Mesenchymal stem cell (in vitro differentiated cells and primary cell): Measurements from ENCODE around the gene VPS26A.
"Not testable (repeated sequence)": the region's sequence is repeated elsewhere in the genome, so short reads cannot be mapped to it uniquely, and the experiment has no call there.

ENCODE experiments used
- DNase-seq: peaks from one replicate; pipeline ENCODE4 v3.0.0-alpha.2; 2013
- H2AFZ ChIP-seq: one replicate; pipeline ENCODE4 v1.6.1; 2013; ENCODE audit warnings: low read depth, mild to moderate bottlenecking, control low read depth, inconsistent platforms, low read length, moderate library complexity
- H2AK5ac ChIP-seq: 2 replicates; pipeline ENCODE4 v1.6.1; 2013; ENCODE audit warnings: low read length, moderate library complexity, mild to moderate bottlenecking, inconsistent platforms; ENCODE audit not compliant: severe bottlenecking
- H2BK120ac ChIP-seq: one replicate; pipeline ENCODE4 v1.6.1; 2013; ENCODE audit warnings: low read depth, mild to moderate bottlenecking, inconsistent platforms, low read length, moderate library complexity
- H2BK12ac ChIP-seq, 2 experiments: one replicate each; pipeline ENCODE4 v1.6.1; 2013; ENCODE audit warnings: inconsistent platforms in 2 of 2, low read length in 2 of 2, mild to moderate bottlenecking in 2 of 2, moderate library complexity in 2 of 2, control low read depth in 1 of 2
- H2BK15ac ChIP-seq: one replicate; pipeline ENCODE4 v1.6.1; 2013; ENCODE audit warnings: mild to moderate bottlenecking, low read depth, inconsistent platforms; ENCODE audit not compliant: poor library complexity, severe bottlenecking
- H2BK5ac ChIP-seq: 2 replicates; pipeline ENCODE4 v1.6.1; 2013; ENCODE audit warnings: low read depth, mild to moderate bottlenecking, low read length, control low read depth, inconsistent platforms; ENCODE audit not compliant: poor library complexity, severe bottlenecking
- H3K14ac ChIP-seq, 2 experiments: one replicate each; pipeline ENCODE4 v1.6.1; 2013; ENCODE audit warnings: inconsistent platforms in 2 of 2, low read length in 2 of 2, control low read depth in 1 of 2, mild to moderate bottlenecking in 1 of 2, moderate library complexity in 1 of 2
- H3K18ac ChIP-seq, 2 experiments: one replicate each; pipeline ENCODE4 v1.6.1; 2013; ENCODE audit warnings: inconsistent platforms in 2 of 2, low read length in 2 of 2, control low read depth in 1 of 2, low read depth in 1 of 2, mild to moderate bottlenecking in 1 of 2
- H3K23ac ChIP-seq, 2 experiments: one replicate each; pipeline ENCODE4 v1.6.1; 2013; ENCODE audit warnings: inconsistent platforms in 2 of 2, low read length in 2 of 2, mild to moderate bottlenecking in 2 of 2, moderate library complexity in 2 of 2, control low read depth in 1 of 2
- H3K27ac ChIP-seq: 2 replicates; pipeline ENCODE4 v1.5.1; 2013; ENCODE audit warnings: mild to moderate bottlenecking, moderate library complexity, low read length, control low read depth, inconsistent platforms; ENCODE audit not compliant: poor library complexity, severe bottlenecking
- H3K27me3 ChIP-seq, 2 experiments: 2 replicates each; pipeline versions ENCODE4 v1.6.1 to v1.7.0; 2013; ENCODE audit warnings: low read length in 2 of 2, mild to moderate bottlenecking in 2 of 2, moderate library complexity in 2 of 2, control low read depth in 1 of 2, inconsistent platforms in 1 of 2; ENCODE audit not compliant: control insufficient read depth in 1 of 2, insufficient read depth in 1 of 2
- H3K36me3 ChIP-seq, 2 experiments: 2 replicates each; pipeline versions ENCODE4 v1.6.1 to v1.7.0; 2013; ENCODE audit warnings: low read length in 2 of 2, control low read depth in 1 of 2, inconsistent platforms in 1 of 2, low read depth in 1 of 2, mild to moderate bottlenecking in 1 of 2; ENCODE audit not compliant: insufficient read depth in 2 of 2, control insufficient read depth in 1 of 2
- H3K4ac ChIP-seq, 2 experiments: one replicate each; pipeline ENCODE4 v1.6.1; 2013; ENCODE audit warnings: inconsistent platforms in 2 of 2, low read length in 2 of 2, mild to moderate bottlenecking in 2 of 2, moderate library complexity in 2 of 2, control low read depth in 1 of 2, low read depth in 1 of 2
- H3K4me1 ChIP-seq: 2 replicates; pipeline ENCODE4 v1.6.1; 2013; ENCODE audit warnings: low read depth, low read length, control low read depth; ENCODE audit not compliant: control insufficient read depth, insufficient read depth
- H3K4me2 ChIP-seq: 2 replicates; pipeline ENCODE4 v1.6.1; 2013; ENCODE audit warnings: low read length, mild to moderate bottlenecking, inconsistent platforms; ENCODE audit not compliant: poor library complexity, severe bottlenecking
- H3K4me3 ChIP-seq, 2 experiments: 2 replicates each; pipeline versions ENCODE4 v1.5.1 to v1.7.0; 2013; ENCODE audit warnings: low read length in 2 of 2, mild to moderate bottlenecking in 2 of 2, control low read depth in 1 of 2, low read depth in 1 of 2; ENCODE audit not compliant: insufficient read depth in 1 of 2
- H3K79me1 ChIP-seq: replicated peaks from 2 replicates; pipeline ENCODE4 v1.6.1; 2013; ENCODE audit warnings: mild to moderate bottlenecking, control low read depth, low read length, inconsistent platforms; ENCODE audit not compliant: poor library complexity, severe bottlenecking
- H3K9ac ChIP-seq: 2 replicates; pipeline ENCODE4 v1.7.0; 2013; ENCODE audit warnings: mild to moderate bottlenecking, low read length, moderate library complexity
- H3K9me3 ChIP-seq: 2 replicates; pipeline ENCODE4 v1.7.0; 2013; ENCODE audit warnings: mild to moderate bottlenecking, low read length; ENCODE audit not compliant: control insufficient read depth
- H4K8ac ChIP-seq: one replicate; pipeline ENCODE4 v1.6.1; 2013; ENCODE audit warnings: inconsistent platforms, mild to moderate bottlenecking, low read length, moderate library complexity
- H4K91ac ChIP-seq: one replicate; pipeline ENCODE4 v1.6.1; 2013; ENCODE audit warnings: mild to moderate bottlenecking, low read length, inconsistent platforms
- WGBS: methylation state at CpG from one replicate; pipeline ENCODE4 v1.1.7; 2013; ENCODE audit warnings: mixed read lengths; 5-methylcytosine and 5-hydroxymethylcytosine counted together

Gene VPS26A

GRCh38 chr10:69175326-69175725 lies 51.3 kb downstream of the VPS26A start:
- not testable (repeated sequence) for H3K4me1 ChIP-seq, H3K9ac ChIP-seq, H3K4me3 ChIP-seq, H4K91ac ChIP-seq, H3K23ac ChIP-seq, H2BK12ac ChIP-seq, H2AK5ac ChIP-seq, H2AFZ ChIP-seq, H2BK15ac ChIP-seq, H4K8ac ChIP-seq, H3K14ac ChIP-seq, H3K4me2 ChIP-seq, H3K27me3 ChIP-seq, H3K4ac ChIP-seq, H2BK120ac ChIP-seq, H3K27ac ChIP-seq, DNase-seq, H2BK5ac ChIP-seq, H3K9me3 ChIP-seq, H3K18ac ChIP-seq, H3K79me1 ChIP-seq
- peaks cover 9 to 36% of the 10 kb centered on the region in 2 experiments for H3K36me3 ChIP-seq
- WGBS = 98% methylated on average over 4 of the region's 4 CpGs

- H2AFZ ChIP-seq = no peak overlapping the region
- no peak overlapping the region for H2BK120ac ChIP-seq
- no peak overlapping the region for H3K18ac ChIP-seq
- H3K36me3 ChIP-seq = peaks cover 9 to 21% of the 10 kb centered on the region in 2 experiments
- no peak overlapping the region for H3K4me3 ChIP-seq
- H3K27ac ChIP-seq = no peak overlapping the region
- H3K4me2 ChIP-seq = no peak overlapping the region
- WGBS = 100% methylated on average over 1 of the region's 2 CpGs
- H2BK12ac ChIP-seq = no peak overlapping the region
- no peak overlapping the region for H3K9ac ChIP-seq
- H4K91ac ChIP-seq = no peak overlapping the region
- no peaks in the 10 kb centered on the region for H3K27me3 ChIP-seq
- no peak overlapping the region for H2BK5ac ChIP-seq
- no peaks in the 10 kb centered on the region for H3K9me3 ChIP-seq
- peaks cover 9% of the 10 kb centered on the region for H3K4me1 ChIP-seq
- peaks cover 2% of the 10 kb centered on the region for H3K79me1 ChIP-seq
- H3K14ac ChIP-seq = no peak overlapping the region
- no peak overlapping the region for H3K4ac ChIP-seq
- H2AK5ac ChIP-seq = no peak overlapping the region
- H4K8ac ChIP-seq = no peak overlapping the region
- no peak for DNase-seq
- no peak overlapping the region for H2BK15ac ChIP-seq
- H3K23ac ChIP-seq = no peak overlapping the region
Observed at GRCh38 chr10:69176823-69177222, 52.8 kb downstream of the VPS26A start.

- Histone ChIP-seq H2BK120ac (no peak overlapping the region), H4K91ac (no peak overlapping the region), H3K14ac (no peak overlapping the region), H3K4me1 (peaks cover 12% of the 10 kb centered on the region), H2AFZ (peak overlapping the region; percentile 46), H3K9ac (peak overlapping the region; percentile 95), H3K27ac (no peak overlapping the region), H4K8ac (peak overlapping the region; percentile 59), H3K18ac (no peak overlapping the region), H3K27me3 (no peaks in the 10 kb centered on the region), H3K79me1 (peaks cover 3% of the 10 kb centered on the region), H2AK5ac (no peak overlapping the region), H3K9me3 (no peaks in the 10 kb centered on the region), H3K4me3 (peak overlapping the region; percentile 14 to 98), H2BK12ac (peak overlapping the region in 1 of 2 experiments; percentile 66), H3K23ac (no peak overlapping the region), H2BK15ac (no peak overlapping the region), H2BK5ac (no peak overlapping the region), H3K36me3 (peaks cover 0 to 16% of the 10 kb centered on the region in 2 experiments), H3K4ac (no peak overlapping the region), H3K4me2 (peak overlapping the region; percentile 62)
- WGBS = 75% methylated on average over 18 of the region's 21 CpGs
- DNase-seq = no peak
Observed at GRCh38 chr10:69179089-69179742, 55.2 kb downstream of the VPS26A start.

- peaks cover 0 to 19% of the 10 kb centered on the region in 2 experiments for H3K36me3 ChIP-seq
- H3K27ac ChIP-seq = peak within 1 kb of the TSS; percentile 93
- H2BK5ac ChIP-seq = peak within 1 kb of the TSS; percentile 71
- H2BK120ac ChIP-seq = no peak within 1 kb of the TSS
- peak within 1 kb of the TSS in 1 of 2 experiments; percentile 62 for H3K14ac ChIP-seq
- H2BK15ac ChIP-seq = peak within 1 kb of the TSS; percentile 84
- H2BK12ac ChIP-seq = peak within 1 kb of the TSS in 1 of 2 experiments; percentile 66
- WGBS = under 1% methylated on average over 43 of the region's 44 CpGs
- peak within 1 kb of the TSS; percentile 71 to 81 for H3K18ac ChIP-seq
- peak within 1 kb of the TSS; percentile 97 for H4K8ac ChIP-seq
- peak within 1 kb of the TSS; percentile 95 for H3K9ac ChIP-seq
- no peaks in the 10 kb centered on the region for H3K27me3 ChIP-seq
- H4K91ac ChIP-seq = peak within 1 kb of the TSS; percentile 29
- peak; percentile 98 for DNase-seq
- H3K23ac ChIP-seq = no peak within 1 kb of the TSS
- peaks cover 12% of the 10 kb centered on the region for H3K4me1 ChIP-seq
- peak within 1 kb of the TSS; percentile 95 to 98 for H3K4me3 ChIP-seq
- peak within 1 kb of the TSS; percentile 69 for H3K4me2 ChIP-seq
- H3K79me1 ChIP-seq = peaks cover 3% of the 10 kb centered on the region
- H2AK5ac ChIP-seq = no peak within 1 kb of the TSS
- peak within 1 kb of the TSS; percentile 94 for H2AFZ ChIP-seq
- H3K4ac ChIP-seq = peak within 1 kb of the TSS; percentile 83 to 90
- no peaks in the 10 kb centered on the region for H3K9me3 ChIP-seq
Observed at GRCh38 chr10:69179743-69180524, 56.0 kb downstream of the VPS26A start, which contains the start of gene SUPV3L1. Gene SUPV3L1 (plus strand): TSS chr10:69180234. CDS start chr10:69180292, 58 bp downstream.
